Breast epithelium (tissue), 3 donors: ENCODE measurements around the gene PPP1R15B.

Experiments
- CTCF ChIP-seq, 3 donors: fragments of 450-650 bp; IDR thresholded peaks; one replicate each; pipeline ENCODE4 v1.5.1; 2016 to 2017; ENCODE audit warnings: antibody characterized with exemption in 3 of 3, mild to moderate bottlenecking in 3 of 3, moderate library complexity in 3 of 3
- POLR2A ChIP-seq: fragments of 450-650 bp; IDR thresholded peaks from one replicate; pipeline ENCODE4 v1.6.1; 2016; ENCODE audit warnings: antibody characterized with exemption, mild to moderate bottlenecking, moderate library complexity
- POLR2AphosphoS5 ChIP-seq, 3 donors: sonication (generic); formaldehyde crosslinking; IDR thresholded peaks; one replicate each; pipeline ENCODE4 v1.6.1; 2017; ENCODE audit warnings: antibody characterized with exemption in 3 of 3

- TF ChIP-seq CTCF (IDR thresholded peaks at IDR 0.05) (no peak), POLR2A (no peak), POLR2AphosphoS5 (IDR thresholded peaks at IDR 0.05) (no peak)
Observed at GRCh38 chr1:204414016-204414415, 2.4 kb upstream of the PPP1R15B start.
